HG03045 (cell line): ENCODE measurements around the gene DOK6.
A peak's percentile ranks its signal among the peaks of the same experiment; 100 is the strongest.
"Not testable (repeated sequence)": the region's sequence is repeated elsewhere in the genome, so short reads cannot be mapped to it uniquely, and the experiment has no call there.

Experiments
- ATAC-seq: cut with Tn5 transposase; IDR thresholded peaks from one replicate; pipeline ENCODE4 v1.9.1; 2021; ENCODE audit warnings: mild to moderate bottlenecking, moderate library complexity; ENCODE audit not compliant: unreplicated experiment

Gene DOK6

DNA sequence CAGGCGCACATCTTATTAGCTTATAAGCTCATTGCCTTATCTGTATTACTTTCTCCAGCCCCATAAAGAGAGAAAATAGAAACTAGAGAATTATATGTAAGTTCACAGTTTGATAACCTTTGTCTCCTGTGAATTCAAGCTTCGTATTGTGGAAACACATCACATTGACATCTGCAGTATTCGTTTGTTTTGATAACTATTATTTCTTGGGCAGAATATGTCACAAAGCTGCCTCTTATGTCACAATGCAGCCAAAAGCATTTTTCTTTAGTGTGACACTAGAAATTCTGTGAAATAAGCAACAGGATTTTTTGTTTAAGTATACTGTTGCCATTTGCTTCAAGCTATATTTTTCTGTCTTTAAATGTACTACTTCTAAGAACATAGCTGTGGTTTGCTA, 221.5 kb downstream of the DOK6 start:
- ATAC-seq: no peak

DNA sequence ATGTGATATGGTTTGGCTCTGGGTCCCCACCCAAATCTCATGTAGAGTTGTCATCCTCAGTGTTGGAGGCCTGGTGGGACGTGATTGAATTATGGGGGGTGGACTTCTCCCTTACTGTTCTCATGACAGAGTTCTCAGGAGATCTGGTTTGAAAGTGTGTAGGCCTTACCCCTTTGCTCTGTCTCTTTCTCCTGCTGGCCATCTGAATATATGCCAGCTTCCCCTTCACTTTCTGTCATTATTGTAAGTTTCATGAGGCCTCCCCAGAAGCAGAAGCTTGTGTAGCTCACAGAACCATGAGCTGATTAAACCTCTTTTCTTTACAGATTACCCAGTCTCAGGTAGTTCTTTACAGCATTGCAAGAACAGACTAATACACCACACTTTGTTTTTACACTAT, 222.3 kb downstream of the DOK6 start:
- no peak for ATAC-seq

DNA sequence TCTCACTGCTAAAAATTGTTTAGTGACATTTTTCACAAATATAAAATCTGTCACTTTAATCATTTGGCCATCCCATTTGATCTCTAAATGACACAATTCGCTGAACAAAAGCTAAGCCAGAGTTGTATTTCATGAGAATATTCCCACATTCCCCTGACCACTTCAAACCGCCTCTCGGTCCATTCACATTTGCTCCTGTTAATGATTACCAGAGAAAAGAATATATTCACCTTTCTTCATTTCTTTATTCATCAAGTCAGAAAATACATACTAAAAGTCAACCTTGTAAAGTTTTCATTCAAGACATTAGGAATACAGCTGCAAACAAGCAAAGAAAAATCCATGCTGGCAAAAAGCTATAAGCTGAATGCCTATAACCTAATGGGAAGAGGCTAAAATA, 225.5 kb downstream of the DOK6 start:
- no peak for ATAC-seq

DNA sequence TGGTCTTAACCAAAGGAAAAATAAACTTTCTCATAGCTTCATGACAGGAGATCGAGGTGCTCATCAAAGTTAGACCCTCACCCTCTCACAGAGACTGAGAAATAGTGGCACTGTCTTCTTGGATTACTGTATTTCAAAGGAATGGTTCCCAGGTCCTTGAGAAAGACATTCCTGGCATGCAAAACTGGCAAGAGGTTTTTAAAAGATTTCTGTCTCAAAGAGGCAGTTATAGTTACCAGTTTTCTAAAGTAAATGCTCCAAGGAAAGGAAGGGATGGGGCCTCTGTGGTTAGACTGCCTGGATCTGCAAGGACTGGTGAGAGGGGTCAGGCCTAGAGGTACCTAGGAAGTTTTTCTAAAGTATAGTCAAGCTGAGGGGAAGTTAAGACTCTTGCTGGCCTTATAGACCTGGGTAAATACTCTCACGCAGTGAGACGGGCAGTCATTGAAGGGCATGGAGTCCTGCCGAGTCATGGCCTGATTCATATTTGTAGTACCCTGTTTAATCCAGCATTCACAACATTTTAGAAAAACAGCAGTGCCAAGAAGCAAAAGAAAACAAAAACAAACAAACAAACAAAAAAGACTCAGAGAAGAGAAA, 226.1 kb downstream of the DOK6 start:
- ATAC-seq: no peak

DNA sequence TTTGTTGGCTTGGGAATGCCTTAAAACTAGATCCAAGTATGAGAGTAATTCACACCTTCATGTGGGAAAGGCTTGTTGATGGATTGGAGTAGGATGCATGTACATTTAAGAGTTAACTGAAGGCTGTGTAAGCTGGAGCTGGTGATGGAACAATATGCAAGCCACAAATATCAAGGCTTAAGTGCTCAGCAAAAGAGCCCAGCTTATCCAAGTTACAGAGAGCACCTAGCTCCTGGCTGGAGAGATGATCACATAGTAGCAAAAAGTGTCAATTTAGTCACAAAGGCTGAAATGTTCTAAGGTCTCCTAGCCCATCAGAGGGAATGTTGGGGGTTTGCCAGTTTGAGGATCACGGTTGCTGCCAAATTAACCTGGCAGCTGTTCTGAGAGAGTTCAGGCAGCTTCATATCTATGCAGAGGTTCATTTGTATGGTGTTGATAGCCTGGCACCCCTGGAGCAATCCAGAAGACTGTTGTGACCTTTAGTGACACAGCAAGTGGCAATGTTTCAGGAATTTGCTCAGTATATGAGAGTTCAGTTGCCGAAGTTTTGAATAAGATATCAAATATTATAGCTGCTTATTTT, 228.2 kb downstream of the DOK6 start:
- no peak for ATAC-seq

DNA sequence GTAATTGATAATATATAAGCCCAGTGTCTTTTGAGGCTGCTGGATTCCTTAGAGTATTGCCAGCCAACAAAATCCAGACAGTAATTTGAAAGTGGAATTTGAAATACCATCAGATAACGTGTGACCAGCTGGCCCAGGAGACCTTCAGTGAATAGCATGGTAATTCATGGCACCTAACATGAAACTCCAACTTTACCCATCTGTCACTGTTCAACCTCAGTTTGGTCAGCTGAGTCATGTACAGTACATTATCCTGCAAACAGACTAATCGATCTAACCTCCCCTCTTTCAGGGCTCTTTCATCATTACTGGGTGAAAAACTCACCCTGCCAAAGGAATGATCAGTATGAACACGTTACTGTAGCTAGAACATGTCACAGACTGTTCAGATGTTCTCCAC, 230.6 kb downstream of the DOK6 start:
- ATAC-seq: no peak

DNA sequence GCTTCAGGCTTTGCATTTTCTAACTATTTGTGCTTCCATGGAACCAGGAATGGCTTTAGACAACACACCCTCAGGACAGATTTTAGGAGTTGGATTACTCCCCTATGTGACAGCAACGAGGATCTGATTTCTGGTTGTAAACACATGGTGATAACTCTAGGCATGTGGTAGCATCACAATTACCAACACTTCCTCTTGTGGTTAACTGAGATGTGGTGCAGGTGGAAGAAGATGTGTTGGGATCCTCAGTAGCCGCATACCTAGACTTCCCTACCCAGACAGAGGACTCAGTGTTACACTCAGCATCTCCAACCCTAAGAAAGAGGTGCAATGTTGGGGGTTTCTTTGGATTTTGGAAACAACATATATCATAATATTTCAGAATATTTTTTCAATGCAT, 234.8 kb downstream of the DOK6 start:
- ATAC-seq: no peak

DNA sequence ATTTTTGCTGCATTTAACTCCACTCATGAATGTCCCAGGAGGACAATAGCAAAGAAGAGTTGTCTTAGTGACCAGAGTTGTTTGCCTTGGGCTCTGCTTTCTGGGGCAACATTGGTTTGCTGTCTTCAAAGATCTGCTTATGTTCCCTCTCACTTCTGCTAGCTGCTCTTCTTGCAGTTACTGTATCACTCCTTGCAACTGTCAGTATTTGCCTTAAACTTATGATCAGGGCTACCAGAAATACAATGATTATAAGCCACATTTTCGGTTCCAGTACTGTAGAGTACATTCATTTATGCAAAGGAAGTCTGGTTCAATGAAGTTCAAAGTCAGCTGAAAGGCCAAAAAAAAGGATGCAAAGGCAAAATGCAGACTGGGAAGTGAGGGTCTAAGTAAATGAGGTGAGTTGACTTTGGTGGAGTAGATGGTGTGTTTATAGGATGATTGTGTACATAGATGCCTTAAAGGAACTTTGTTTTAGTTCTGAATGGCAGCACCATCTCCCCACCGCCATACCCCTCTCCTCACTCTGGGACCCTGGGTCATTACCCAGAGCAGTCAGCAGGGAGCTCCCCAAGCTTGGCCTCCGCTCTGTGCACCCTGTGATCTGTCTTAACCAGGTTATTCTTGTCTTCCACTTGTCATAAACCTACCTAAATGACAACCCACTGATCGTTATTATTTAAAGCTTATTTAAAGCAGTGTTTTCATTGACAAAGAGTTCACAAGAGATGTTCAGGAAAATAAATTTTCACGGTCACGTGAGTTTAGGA, 236.0 kb downstream of the DOK6 start:
- peak; percentile 62 for ATAC-seq

DNA sequence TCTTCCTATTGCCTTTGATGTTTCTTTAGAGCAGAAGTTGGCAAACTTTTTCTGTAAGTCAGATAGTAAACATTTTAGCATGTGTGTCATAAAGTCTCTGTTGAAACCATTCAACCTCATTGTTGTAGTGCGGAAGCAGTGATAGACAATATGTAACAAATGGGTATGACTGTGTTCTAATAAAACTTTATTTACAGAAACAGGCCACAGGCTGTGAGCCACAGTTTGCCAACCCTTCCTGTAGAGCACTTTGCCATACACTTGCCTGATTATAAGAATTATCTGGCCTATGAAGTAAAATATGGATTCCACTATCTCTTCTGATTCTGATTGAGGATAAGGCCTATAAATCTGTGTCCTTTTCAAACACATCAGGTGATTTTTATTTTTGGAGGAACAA, 237.4 kb downstream of the DOK6 start:
- ATAC-seq: no peak

DNA sequence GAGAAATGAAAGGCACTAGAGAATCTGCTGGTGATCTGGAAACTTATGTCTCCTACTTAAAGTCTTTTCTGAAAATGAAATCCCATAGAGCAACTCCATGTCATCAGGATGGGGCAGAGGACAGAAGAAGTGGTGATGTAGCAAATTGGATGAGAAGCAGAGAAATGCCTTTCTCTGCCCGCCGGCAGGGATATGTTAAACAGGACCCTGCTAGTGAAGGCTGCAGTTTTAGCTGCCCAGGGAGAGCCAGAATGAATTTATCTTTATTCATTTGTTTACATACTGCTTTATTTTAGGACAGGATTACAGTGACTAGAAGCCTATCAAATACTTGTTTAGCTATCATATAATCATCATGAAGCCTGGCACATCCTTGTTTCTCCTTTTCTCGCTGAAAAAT, 247.0 kb downstream of the DOK6 start:
- ATAC-seq: no peak

DNA sequence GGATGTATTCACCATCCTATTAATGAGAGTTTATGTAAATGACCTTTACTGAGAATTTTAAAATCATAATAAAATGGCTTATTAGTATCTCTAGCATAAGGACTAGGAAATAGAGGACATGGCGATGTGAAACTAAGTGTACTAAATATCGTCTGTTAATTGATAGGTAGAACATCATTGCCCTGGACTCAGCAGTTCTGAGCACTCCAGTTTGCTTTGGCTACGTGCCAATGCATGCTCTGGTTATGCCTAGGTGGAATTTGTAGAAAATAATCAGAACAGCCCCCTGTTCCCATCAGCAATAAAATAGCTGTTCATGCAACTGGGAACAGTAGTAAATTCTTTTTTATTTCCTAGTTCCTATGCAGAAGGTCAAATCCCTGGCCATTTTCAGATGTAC, 247.8 kb downstream of the DOK6 start:
- ATAC-seq: no peak

DNA sequence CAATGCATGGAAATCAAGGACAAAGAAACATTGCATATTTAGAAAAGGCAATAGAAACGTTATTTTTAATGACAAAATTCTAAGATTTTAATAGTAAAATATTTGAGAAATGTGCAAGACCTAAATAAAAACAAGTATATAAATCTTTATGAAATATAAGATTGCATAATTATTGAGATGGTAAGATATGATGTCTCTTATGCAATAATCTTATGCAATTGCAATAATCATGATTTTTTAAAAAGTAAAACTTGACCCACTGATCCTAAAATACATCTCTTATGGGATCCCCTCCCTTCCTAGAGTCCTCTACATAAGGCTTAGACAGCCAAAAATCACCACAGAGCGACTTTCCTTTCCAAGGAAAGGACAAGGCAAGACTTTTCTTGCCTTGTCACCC, 249.0 kb downstream of the DOK6 start:
- ATAC-seq: no peak

DNA sequence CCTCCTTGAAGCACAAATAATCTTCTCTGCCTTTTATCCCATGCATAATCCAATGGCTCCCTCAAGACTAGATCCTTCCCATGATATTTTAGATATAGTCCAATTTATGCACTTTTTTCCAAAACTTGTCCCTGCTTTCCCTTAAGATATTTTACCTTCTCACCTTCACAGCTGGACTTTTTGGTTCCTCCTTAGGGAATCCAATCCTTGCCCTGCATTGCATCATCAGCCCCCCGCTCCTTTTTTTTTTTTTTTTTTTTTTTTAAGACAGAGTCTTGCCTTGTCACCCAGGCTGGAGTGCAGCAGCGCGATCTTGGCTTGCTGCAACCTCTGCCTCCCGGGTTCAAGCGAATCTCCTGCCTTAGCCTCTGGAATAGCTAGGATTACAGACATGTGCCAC, 250.6 kb downstream of the DOK6 start:
- no peak for ATAC-seq

DNA sequence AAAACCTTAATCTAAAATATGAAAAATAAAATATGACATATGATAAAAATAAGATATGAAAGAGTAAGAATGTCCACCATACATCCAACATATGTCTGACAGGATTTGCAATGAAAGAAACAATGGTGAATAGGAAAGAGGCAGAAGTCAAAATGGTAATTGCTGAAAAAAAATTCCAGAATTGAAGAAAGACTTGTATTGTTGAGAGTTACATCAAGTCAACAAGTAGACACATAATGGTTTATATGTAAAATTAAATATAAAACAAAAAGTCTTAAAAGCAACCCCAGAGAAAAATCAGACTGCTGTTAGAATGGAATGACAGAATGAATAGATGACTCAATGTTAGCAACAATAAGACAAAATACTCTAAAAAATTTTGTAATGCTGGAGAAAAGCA, 255.1 kb downstream of the DOK6 start:
- ATAC-seq: no peak

DNA sequence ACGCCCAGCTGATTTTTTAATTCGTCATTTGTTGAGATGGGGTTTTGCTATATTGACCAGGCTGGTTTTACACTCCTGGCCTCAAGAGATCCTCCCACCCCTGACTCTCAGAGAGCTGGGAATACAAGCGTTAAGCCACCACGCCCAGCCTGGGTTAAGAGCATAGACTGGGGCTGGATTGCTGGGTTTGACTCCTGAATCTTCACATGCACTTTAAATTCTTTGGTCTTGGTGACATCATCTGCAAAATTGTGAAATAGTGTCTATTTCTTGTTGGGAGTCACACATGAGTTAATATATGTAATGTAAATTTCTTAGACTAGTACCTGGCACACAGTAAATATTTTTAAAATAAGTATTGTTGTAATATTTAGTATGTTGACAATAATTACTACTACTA, 257.4 kb downstream of the DOK6 start:
- ATAC-seq: no peak

DNA sequence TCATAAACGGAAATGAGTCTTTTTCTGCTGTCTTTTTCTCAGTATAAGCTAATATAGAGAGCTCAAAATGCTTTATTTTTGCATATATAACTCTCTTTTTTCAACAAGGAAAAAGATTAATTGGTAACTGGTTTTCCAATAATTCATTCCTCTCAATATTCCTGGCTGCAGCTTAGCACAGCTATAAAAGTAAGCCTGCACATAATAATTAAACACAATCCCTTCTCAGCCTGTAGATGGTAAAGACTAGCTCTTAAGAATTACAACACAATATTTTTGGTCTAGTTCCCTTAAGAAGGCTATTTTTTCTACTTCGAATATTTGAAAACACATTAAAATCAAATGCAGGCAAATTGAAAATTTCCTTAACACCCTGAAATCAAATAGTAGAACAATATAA, 258.0 kb downstream of the DOK6 start:
- no peak for ATAC-seq

DNA sequence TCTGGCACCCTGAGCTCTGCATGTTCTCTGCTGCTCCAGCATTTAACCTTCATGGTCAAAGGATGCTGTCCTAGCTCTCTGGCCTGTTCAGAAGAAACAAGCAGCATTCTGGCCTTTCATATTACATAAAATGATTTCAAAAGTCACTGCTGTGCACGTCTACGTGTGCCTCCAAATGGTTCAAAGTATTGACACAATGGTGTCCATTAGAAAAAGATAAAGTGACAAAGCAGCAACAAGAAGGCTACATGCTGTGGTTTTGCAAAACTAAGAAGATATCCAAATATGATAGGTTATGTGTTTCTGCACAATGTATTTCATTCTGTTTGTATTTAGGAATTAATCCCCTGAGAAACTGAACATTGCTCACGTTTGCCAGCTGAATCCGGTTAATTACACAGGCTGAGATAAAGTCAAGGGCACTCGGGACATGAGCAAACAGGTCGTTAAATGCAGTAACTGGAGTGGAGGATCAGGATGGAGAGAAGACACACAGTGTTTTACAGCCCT, 258.5 kb downstream of the DOK6 start:
- ATAC-seq: no peak

DNA sequence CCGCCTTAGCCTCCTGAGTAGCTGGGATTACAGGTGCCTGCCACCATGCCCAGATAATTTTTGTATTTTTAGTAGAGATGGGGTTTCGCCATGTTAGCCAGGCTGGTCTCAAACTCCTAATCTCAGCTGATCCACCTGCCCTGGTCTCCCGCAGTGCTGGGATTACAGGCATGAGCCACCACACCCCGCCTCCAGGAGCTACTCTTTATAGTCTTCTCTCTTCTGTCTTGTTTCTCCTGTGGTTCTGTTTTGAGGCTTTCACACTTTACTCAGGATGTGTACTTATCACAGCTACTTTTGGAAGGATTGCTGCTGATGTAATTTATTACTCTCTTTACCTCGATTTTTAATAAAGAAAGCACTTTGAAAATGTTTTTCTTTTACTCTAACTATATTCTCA, 261.4 kb downstream of the DOK6 start:
- ATAC-seq: not testable (repeated sequence)

DNA sequence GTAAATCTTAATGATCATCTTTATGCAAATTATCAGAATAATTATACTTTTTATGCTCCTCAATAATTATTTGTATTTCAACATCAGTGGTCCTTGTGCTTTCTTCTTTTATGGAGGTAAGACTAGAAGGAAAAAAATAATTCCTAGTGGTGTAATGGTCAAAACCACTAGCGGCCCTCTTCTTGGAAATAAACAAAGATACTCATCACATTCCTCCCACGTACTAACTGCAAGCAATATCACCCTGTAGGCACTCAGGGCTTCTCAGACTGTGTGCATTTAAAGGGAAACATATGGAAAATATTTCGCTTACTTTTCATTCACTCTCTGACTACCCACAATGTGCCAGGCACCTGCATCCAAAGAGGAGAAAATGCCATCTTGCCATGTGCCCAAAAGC, 263.7 kb downstream of the DOK6 start:
- no peak for ATAC-seq

DNA sequence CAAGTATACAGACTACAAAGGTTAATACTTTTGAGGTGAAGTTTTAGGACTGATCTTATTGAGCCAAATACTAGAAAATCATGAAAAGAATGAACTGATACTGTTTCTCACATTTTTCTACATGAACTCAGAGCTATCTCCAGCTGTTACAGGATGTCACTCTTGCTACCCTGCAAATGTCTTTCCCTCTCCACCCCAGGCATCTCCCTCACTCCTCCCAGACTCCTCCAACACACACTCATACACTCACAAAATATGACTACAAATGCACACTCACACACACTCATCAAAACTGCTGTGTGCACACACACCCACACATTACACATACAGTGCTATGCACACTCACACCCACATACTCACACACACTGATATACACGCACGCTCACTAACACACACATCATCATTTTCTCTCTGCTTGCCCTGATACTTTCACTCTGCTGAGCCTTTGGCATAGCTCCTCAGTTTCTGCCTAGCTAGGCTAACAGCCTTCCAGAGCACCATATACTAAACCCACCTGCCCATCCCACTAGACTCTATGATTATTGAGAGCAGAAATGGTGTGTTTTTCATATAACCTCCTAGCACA, 273.7 kb downstream of the DOK6 start:
- no peak for ATAC-seq

DNA sequence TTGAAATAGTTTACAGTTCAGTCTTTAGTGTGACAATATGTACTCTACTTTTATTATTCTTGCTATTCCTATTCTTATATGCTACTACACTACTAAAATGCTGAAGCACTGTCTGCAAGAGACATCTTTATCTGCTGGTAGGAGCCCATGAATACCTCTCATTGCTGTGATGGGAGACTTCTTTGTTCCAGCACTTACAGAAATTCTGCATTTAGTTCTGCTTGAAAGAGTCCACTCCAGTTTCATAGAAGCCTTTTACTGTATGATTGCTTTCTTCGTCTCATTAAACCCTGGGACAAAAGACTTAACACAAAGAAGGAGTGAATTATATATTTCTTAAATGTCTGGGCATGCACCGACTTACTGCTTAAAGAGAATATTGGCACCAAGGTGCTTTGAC, 274.3 kb downstream of the DOK6 start:
- ATAC-seq: no peak

DNA sequence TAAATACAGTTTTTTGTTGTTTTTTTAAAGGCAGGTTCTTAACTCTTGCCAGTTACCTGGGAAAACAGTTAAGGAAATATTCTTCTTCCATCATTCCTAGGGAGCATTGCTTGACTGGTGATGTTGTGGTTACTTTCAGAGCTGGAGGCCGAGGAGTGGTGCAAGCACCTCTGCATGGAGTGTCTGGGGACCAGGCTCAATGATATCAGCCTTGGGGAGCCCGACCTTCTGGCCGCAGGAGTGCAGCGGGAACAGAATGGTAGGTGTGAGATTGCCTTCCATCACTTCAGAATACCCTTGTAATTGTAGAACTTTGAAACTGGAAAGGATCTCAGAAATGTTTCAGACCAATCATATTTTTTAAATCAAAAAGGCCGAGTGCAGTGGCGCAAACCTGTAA, 276.9 kb downstream of the DOK6 start:
- ATAC-seq: no peak
